ENCODE results near the gene MMP21. TPM values are rescaled to one million over a fixed set of nuclear protein-coding genes. Genes with fewer than 3 reads are reported as not detected.
A peak's percentile ranks its signal among the peaks of the same experiment; 100 is the strongest.

The MMP21 gene
- total and polyA plus RNA-seq, 2 of the 13 experiments (the other 11 are each of a cell fraction or from before 2014, with no cell fraction given), result not detected

GRCh38 chr10:125792342-125793300 lies 17.0 kb upstream of the MMP21 start (continued):
- TF ChIP-seq PBX3 (CRISPR knock-in tag; IDR thresholded peaks at IDR 0.05; ENCODE audit: borderline replicate concordance) (no peak), SRSF1 (optimal IDR thresholded peaks at IDR 0.05; ENCODE audit: low read depth, low read length) (no peak), POLR2AphosphoS5 (IDR thresholded peaks at IDR 0.05; ENCODE audit: low read depth, low read length) (no peak), ZNF318 (CRISPR knock-in tag; IDR thresholded peaks at IDR 0.05) (peak; percentile 97), ZBTB7B (CRISPR knock-in tag; IDR thresholded peaks at IDR 0.05) (peak; percentile 98), ZFP62 (CRISPR knock-in tag; IDR thresholded peaks at IDR 0.05) (no peak), NFIC (IDR thresholded peaks at IDR 0.05; ENCODE audit: low read length) (peak; percentile 52; the same call in 1 of the 2 replicates), ZBTB25 (CRISPR knock-in tag; IDR thresholded peaks at IDR 0.05) (peak; percentile 75; the same call in 1 of the 2 replicates), ZNF296 (CRISPR knock-in tag; conservative IDR thresholded peaks at IDR 0.05) (no peak), DNMT1 (CRISPR knock-in tag; IDR thresholded peaks at IDR 0.05) (peak; percentile 30; the same call in 1 of the 2 replicates), STAT6 (CRISPR knock-in tag; IDR thresholded peaks at IDR 0.05; ENCODE audit: borderline replicate concordance) (peak; percentile 88), ZNF589 (CRISPR knock-in tag; conservative IDR thresholded peaks at IDR 0.05) (peak; percentile 92), ZNF253 (CRISPR knock-in tag; IDR thresholded peaks at IDR 0.05; ENCODE audit: borderline replicate concordance) (0 out of 2 replicates have a peak, but pooled peaks have one; percentile 75), ZMYM3 (CRISPR knock-in tag; IDR thresholded peaks at IDR 0.05) (peak; percentile 82), ZSCAN30 (CRISPR knock-in tag; IDR thresholded peaks at IDR 0.05) (no peak)
